ENCODE measurements around the gene PVALEF. TPM values are rescaled to one million over a fixed set of nuclear protein-coding genes. Genes with fewer than 3 reads are reported as not detected.
"Not testable (repeated sequence)": the region's sequence is repeated elsewhere in the genome, so short reads cannot be mapped to it uniquely, and the experiment has no call there.

PVALEF gene
- total and polyA plus RNA-seq, 2 donors (not counting 3 experiments of a cell fraction or from before 2014, with no cell fraction given): not detected

- H3K4me1 ChIP-seq (ENCODE audit: control insufficient read depth, extremely low read depth, insufficient read depth, low read length); H3K4me2 ChIP-seq (ENCODE audit: insufficient read depth, low read length); H2AFZ ChIP-seq (ENCODE audit: low read depth, low read length); H3K4me3 ChIP-seq (replicated peaks in 1 of 3; ENCODE audit: insufficient read depth in 1 of 3, low read depth in 1 of 3, low read length in 3 of 3); H4K20me1 ChIP-seq (replicated peaks; ENCODE audit: control insufficient read depth, extremely low read depth, insufficient read depth, low read length); POLR2A ChIA-PET; DNase-seq (ENCODE audit: low read depth, low spot score); H3K9me1 ChIP-seq (replicated peaks; ENCODE audit: control insufficient read depth, extremely low read depth, insufficient read depth, low read length); dilution Hi-C loops (cut with MboI; ENCODE audit: extremely low pct_ligation_motif_present, low sequenced_read_pairs); BruUV-seq (replicated peaks); H3K79me2 ChIP-seq (ENCODE audit: control insufficient read depth, insufficient read depth, low read length); H3K9ac ChIP-seq (replicated peaks; ENCODE audit: extremely low read depth, insufficient read depth, low read length); intact Hi-C loops (cut with micrococcal nuclease); H3K27ac ChIP-seq (ENCODE audit: insufficient read depth, low read depth, low read length); H3K36me3 ChIP-seq (ENCODE audit: control insufficient read depth in 2 of 2, extremely low read depth in 1 of 2, insufficient read depth in 2 of 2, low read length in 2 of 2); H3K27me3 ChIP-seq (ENCODE audit: control insufficient read depth in 2 of 2, insufficient read depth in 2 of 2, low read length in 2 of 2); H3K9me3 ChIP-seq (replicated peaks; ENCODE audit: control insufficient read depth, insufficient read depth, low read length); FAIRE-seq: not testable (repeated sequence)
- CTCF ChIA-PET: interaction anchor here (1.2 to 2.1 kb wide), 3 partner anchors 9 to 44 kb away, joined by 3 to 7 read pairs (median 5); no protein-coding TSS in a partner anchor
These were observed 11.3 kb upstream of the PVALEF start for GRCh38 chr17:81154016-81154415.

GRCh38 chr17:81154961-81155360 lies 10.3 kb upstream of the PVALEF start:
- CTCF ChIA-PET: interaction anchor here (1.2 to 1.9 kb wide), 2 partner anchors 12 to 43 kb away, joined by 3 to 7 read pairs; no protein-coding TSS in a partner anchor
- dilution Hi-C loops (cut with MboI; ENCODE audit: extremely low pct_ligation_motif_present, low sequenced_read_pairs): no loop called here

More at GRCh38 chr17:81154961-81155360, 10.3 kb upstream of the PVALEF start:
- TF ChIP-seq FOS (IDR thresholded peaks at IDR 0.05; ENCODE audit: borderline replicate concordance, insufficient read depth, low read length): no peak
- TF ChIP-seq MAX (IDR thresholded peaks at IDR 0.05; ENCODE audit: insufficient read depth, insufficient read length): no peak
- no peak for TF ChIP-seq POLR2AphosphoS5 (IDR thresholded peaks at IDR 0.05; ENCODE audit: insufficient read depth, low read depth, low read length)
- TF ChIP-seq EZH2 (IDR thresholded peaks at IDR 0.05; ENCODE audit: borderline replicate concordance, low read depth, low read length, severe bottlenecking): no peak
- no peak for TF ChIP-seq CTCF (IDR thresholded peaks at IDR 0.05; ENCODE audit: extremely low read depth in 1 of 2, insufficient read depth in 1 of 2, low read depth in 1 of 2, low read length in 2 of 2)
- TF ChIP-seq JUN (IDR thresholded peaks at IDR 0.05; ENCODE audit: borderline replicate concordance, insufficient read depth, insufficient read length, low read depth): no peak
- no peak for TF ChIP-seq GATA2 (IDR thresholded peaks at IDR 0.05; ENCODE audit: insufficient read depth, insufficient read length, low read depth, low read length)
- no peak for TF ChIP-seq MYC (IDR thresholded peaks at IDR 0.05; ENCODE audit: low read depth, low read length)
- no peak for TF ChIP-seq POLR2A (IDR thresholded peaks at IDR 0.05; ENCODE audit: low read depth, low read length)
- H3K27ac ChIP-seq (ENCODE audit: insufficient read depth, low read depth, low read length): no peak overlapping the region
- DNase-seq (ENCODE audit: low read depth, low spot score) (no peak), FAIRE-seq (no peak)
- H4K20me1 ChIP-seq (replicated peaks; ENCODE audit: control insufficient read depth, extremely low read depth, insufficient read depth, low read length): no peaks in the 10 kb centered on the region
- H3K4me3 ChIP-seq (replicated peaks in 1 of 3; ENCODE audit: insufficient read depth in 1 of 3, low read depth in 1 of 3, low read length in 3 of 3): no peak overlapping the region
- no peaks in the 10 kb centered on the region for H3K36me3 ChIP-seq (ENCODE audit: control insufficient read depth in 2 of 2, extremely low read depth in 1 of 2, insufficient read depth in 2 of 2, low read length in 2 of 2)
- BruUV-seq (replicated peaks): no TSS peak
- no peak overlapping the region for H2AFZ ChIP-seq (ENCODE audit: low read depth, low read length)
- POLR2A ChIA-PET: no interaction called here
- H3K9me3 ChIP-seq (replicated peaks; ENCODE audit: control insufficient read depth, insufficient read depth, low read length): no peaks in the 10 kb centered on the region
- no peak overlapping the region for H3K4me2 ChIP-seq (ENCODE audit: insufficient read depth, low read length)
- peaks cover 7% of the 10 kb centered on the region for H3K4me1 ChIP-seq (ENCODE audit: control insufficient read depth, extremely low read depth, insufficient read depth, low read length)
- no peaks in the 10 kb centered on the region for H3K79me2 ChIP-seq (ENCODE audit: control insufficient read depth, insufficient read depth, low read length)
- intact Hi-C loops (cut with micrococcal nuclease): no loop called here
- no peak overlapping the region for H3K9ac ChIP-seq (replicated peaks; ENCODE audit: extremely low read depth, insufficient read depth, low read length)
- no peaks in the 10 kb centered on the region for H3K9me1 ChIP-seq (replicated peaks; ENCODE audit: control insufficient read depth, extremely low read depth, insufficient read depth, low read length)
- peaks cover 0 to 2% of the 10 kb centered on the region in 2 experiments for H3K27me3 ChIP-seq (ENCODE audit: control insufficient read depth in 2 of 2, insufficient read depth in 2 of 2, low read length in 2 of 2)
